CD4-positive, alpha-beta memory T cell (primary cell): Measurements from ENCODE around the gene ST8SIA2. TPM values are rescaled to one million over a fixed set of nuclear protein-coding genes. Genes with fewer than 3 reads are reported as not detected.

Experiments used
- CTCF ChIA-PET: fragments of 350-600 bp; sonication (Branson Sonifier 250); formaldehyde crosslinking; loops from one replicate; lab custom pipeline; 2021; ENCODE audit warnings: inconsistent platforms; ENCODE audit not compliant: partially characterized antibody; lab: Charles Lee
- POLR2A ChIA-PET: fragments of 350-600 bp; sonication (Branson Sonifier 250); formaldehyde crosslinking; loops from one replicate; lab custom pipeline; 2021; ENCODE audit not compliant: partially characterized antibody; lab: Charles Lee
- DNase-seq, 5 donors: peaks; one replicate each; pipeline versions ENCODE4 v3.0.0 to v3.0.0-alpha.2; 2020 to 2022; ENCODE audit warnings: mixed read lengths in 1 of 5
- H3K27ac ChIP-seq: one replicate; pipeline ENCODE4 v1.7.0; 2013; ENCODE audit warnings: low read depth, low read length
- H3K27me3 ChIP-seq: 2 replicates; pipeline ENCODE4 v1.7.0; 2013; ENCODE audit warnings: mild to moderate bottlenecking, low read length, moderate library complexity; ENCODE audit not compliant: insufficient read depth
- H3K36me3 ChIP-seq: 2 replicates; pipeline ENCODE4 v1.7.0; 2013; ENCODE audit warnings: mild to moderate bottlenecking, low read length, moderate library complexity; ENCODE audit not compliant: insufficient read depth
- H3K4me1 ChIP-seq: 2 replicates; pipeline ENCODE4 v1.7.0; 2013; ENCODE audit warnings: mild to moderate bottlenecking, low read length, moderate library complexity; ENCODE audit not compliant: insufficient read depth
- H3K4me3 ChIP-seq, 2 donors: one replicate each; pipeline ENCODE4 v1.7.0; 2013; ENCODE audit warnings: low read length in 2 of 2, mild to moderate bottlenecking in 1 of 2
- H3K9me3 ChIP-seq, 2 donors: one replicate each; pipeline ENCODE4 v1.7.0; 2013; ENCODE audit warnings: low read length in 2 of 2, control low read depth in 1 of 2; ENCODE audit not compliant: control insufficient read depth in 1 of 2
- H3K27ac Mint-ChIP-seq, 7 donors: one replicate each; pipeline ENCODE4 v1.8.0; 2020 to 2021; ENCODE audit warnings: mixed read lengths in 7 of 7, mild to moderate bottlenecking in 6 of 7, inconsistent platforms in 3 of 7, moderate library complexity in 3 of 7
- H3K27me3 Mint-ChIP-seq, 2 donors: one replicate each; pipeline ENCODE4 v1.8.0; 2020 to 2021; ENCODE audit warnings: mixed read lengths in 2 of 2
- H3K36me3 Mint-ChIP-seq, 2 donors: one replicate each; pipeline ENCODE4 v1.8.0; 2020 to 2021; ENCODE audit warnings: mixed read lengths in 2 of 2, inconsistent platforms in 1 of 2, mild to moderate bottlenecking in 1 of 2
- H3K4me1 Mint-ChIP-seq, 4 donors: one replicate each; pipeline ENCODE4 v1.8.0; 2020 to 2021; ENCODE audit warnings: mixed read lengths in 4 of 4, mild to moderate bottlenecking in 1 of 4
- H3K4me3 Mint-ChIP-seq, 8 donors: one replicate each; pipeline ENCODE4 v1.8.0; 2020 to 2021; ENCODE audit warnings: mixed read lengths in 8 of 8, mild to moderate bottlenecking in 7 of 8, moderate library complexity in 6 of 8, inconsistent platforms in 3 of 8
- H3K9me3 Mint-ChIP-seq, 8 donors: one replicate each; pipeline ENCODE4 v1.8.0; 2020 to 2021; ENCODE audit warnings: mixed read lengths in 8 of 8, mild to moderate bottlenecking in 5 of 8, inconsistent platforms in 3 of 8, moderate library complexity in 1 of 8
- intact Hi-C: fragments of 100-400 bp; cut with micrococcal nuclease; formaldehyde crosslinking; loops from one replicate; pipeline ENCODE4 v1.15.1; 2023
- polyA plus RNA-seq, 2 donors: library from polyadenylated mRNA; unstranded; fragments of 300-500 nt; fragmentation: Illumina TruSeq; gene quantifications; one replicate each; pipeline ENCODE4 v1.2.3, GENCODE V29; 2021
- total RNA-seq, 2 experiments: library from RNA; stranded (reverse); gene quantifications; one replicate each; pipeline ENCODE4 v1.2.3, GENCODE V29; 2021

Gene ST8SIA2, protein sequence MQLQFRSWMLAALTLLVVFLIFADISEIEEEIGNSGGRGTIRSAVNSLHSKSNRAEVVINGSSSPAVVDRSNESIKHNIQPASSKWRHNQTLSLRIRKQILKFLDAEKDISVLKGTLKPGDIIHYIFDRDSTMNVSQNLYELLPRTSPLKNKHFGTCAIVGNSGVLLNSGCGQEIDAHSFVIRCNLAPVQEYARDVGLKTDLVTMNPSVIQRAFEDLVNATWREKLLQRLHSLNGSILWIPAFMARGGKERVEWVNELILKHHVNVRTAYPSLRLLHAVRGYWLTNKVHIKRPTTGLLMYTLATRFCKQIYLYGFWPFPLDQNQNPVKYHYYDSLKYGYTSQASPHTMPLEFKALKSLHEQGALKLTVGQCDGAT
- total RNA-seq, result not detected
- not detected for polyA plus RNA-seq

DNA sequence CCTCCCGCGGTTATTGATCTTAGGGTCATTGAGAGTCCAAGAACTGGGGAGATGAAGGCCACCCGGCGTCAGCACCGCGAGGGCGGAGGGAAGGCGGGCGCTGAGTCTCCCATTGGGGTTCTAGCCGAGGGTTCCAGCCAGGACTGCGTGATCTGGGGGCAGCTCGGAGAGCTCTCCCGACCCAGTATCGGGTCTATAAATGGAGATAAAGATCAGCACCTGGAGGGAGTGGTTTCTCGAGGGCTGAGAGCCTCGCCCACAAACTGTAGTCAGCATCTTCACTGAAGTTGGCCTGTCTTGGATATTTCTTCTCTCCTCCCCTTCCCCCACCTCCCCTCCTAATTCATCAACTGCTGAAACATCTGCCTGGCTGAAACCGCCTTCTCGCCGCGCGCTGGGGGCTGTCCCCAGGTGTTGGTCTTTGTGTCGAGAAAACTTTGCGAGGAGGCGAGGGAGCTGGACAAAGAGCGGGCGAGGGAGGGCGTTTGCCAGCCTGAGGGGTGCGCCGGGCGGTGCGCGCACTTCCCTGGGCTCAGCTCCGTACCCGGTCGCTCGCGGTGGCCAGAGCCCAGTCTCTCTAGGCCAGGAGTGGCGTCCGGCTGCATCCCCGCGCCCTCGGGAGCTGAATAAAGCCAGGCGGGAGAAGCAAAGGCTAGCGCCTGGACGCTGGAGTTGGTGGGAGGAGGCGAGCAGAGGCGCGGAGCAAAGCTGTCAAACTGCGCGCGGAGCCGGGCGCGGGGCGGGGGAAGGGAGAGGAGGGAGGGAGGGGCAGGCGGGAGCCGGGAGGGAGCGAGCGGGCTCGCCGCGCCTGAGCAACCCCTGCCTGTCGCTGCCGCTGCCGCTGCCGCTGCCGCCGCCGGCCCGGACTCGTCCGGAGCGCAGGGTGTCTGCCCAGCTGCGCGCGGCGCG is at the start of gene ST8SIA2:
Gene ST8SIA2 (plus strand): TSS at position 811 of the 909 bp plus-strand sequence. CDS start 184 bp downstream, outside the sequence.
- H3K4me1 Mint-ChIP-seq, result peaks cover 0 to 7% (median 5%) of the 10 kb centered on the region in 4 donors
- H3K36me3 Mint-ChIP-seq, result no peaks in the 10 kb centered on the region
- Histone ChIP-seq H3K27me3 (peaks cover 12% of the 10 kb centered on the region), H3K4me3 (no peak within 1 kb of the TSS), H3K9me3 (no peaks in the 10 kb centered on the region), H3K36me3 (no peaks in the 10 kb centered on the region), H3K4me1 (no peaks in the 10 kb centered on the region), H3K27ac (no peak within 1 kb of the TSS)
- DNase-seq, result no peak
- ChIA-PET CTCF (no interaction called here), POLR2A (no interaction called here)
- H3K27ac Mint-ChIP-seq, result no peak within 1 kb of the TSS
- peaks cover 60 to 61% of the 10 kb centered on the region in 2 donors for H3K27me3 Mint-ChIP-seq
- peaks cover 0 to 6% (median 0%) of the 10 kb centered on the region in 8 donors for H3K9me3 Mint-ChIP-seq
- H3K4me3 Mint-ChIP-seq, result peak within 1 kb of the TSS in 1 of 8 donors; percentile 60
- intact Hi-C loops, result no loop called here

DNA sequence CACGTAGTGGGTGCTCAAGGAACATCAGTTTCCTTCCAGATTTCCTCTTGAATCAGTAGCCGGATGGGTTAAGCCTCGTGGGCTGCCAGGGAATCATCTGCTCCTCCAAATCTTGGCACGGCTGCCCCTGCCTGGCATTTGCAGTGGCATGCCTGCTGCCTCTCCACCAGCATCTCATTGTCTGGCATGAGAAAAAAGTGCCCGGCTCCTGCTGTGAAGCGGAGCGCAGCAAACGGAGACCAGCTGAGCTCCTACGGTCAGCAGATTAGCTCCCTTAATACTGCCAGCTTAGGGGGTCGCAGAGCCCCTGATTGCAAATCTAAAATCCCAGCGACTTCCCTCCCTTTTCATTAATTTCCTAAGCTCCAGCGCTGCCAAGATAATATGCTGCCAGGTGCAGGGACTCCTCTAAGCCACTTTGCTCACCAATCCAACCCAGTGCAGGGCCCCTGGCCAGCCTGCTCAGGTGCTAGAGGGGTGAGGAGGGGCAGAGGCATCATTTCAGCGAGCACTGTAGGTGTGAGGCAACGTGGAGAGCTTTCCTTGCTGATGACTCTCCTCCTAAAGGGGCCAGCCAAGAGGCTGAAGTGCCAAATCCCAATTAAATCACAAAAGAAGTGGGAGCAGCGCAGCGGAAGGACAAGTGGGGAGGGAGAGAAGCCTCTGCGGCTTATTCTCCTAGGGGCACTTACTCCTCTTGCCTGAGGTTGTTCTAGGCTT is 49.6 kb upstream of the ST8SIA2 start:
- H3K36me3 Mint-ChIP-seq, result no peaks in the 10 kb centered on the region
- H3K27ac Mint-ChIP-seq, result no peak overlapping the region
- ChIA-PET CTCF (no interaction called here), POLR2A (no interaction called here)
- no peak for DNase-seq
- no peaks in the 10 kb centered on the region for H3K36me3 ChIP-seq
- no peak overlapping the region for H3K4me3 Mint-ChIP-seq
- H3K27ac ChIP-seq, result no peak overlapping the region
- intact Hi-C loops, result no loop called here
- peaks cover 0 to 11% (median 2%) of the 10 kb centered on the region in 8 donors for H3K9me3 Mint-ChIP-seq
- H3K4me1 ChIP-seq, result no peaks in the 10 kb centered on the region
- H3K9me3 ChIP-seq, result no peaks in the 10 kb centered on the region
- H3K27me3 ChIP-seq, result peaks cover 4% of the 10 kb centered on the region
- H3K27me3 Mint-ChIP-seq, result peaks cover 4 to 36% of the 10 kb centered on the region in 2 donors
- no peak overlapping the region for H3K4me3 ChIP-seq
- no peaks in the 10 kb centered on the region for H3K4me1 Mint-ChIP-seq

DNA sequence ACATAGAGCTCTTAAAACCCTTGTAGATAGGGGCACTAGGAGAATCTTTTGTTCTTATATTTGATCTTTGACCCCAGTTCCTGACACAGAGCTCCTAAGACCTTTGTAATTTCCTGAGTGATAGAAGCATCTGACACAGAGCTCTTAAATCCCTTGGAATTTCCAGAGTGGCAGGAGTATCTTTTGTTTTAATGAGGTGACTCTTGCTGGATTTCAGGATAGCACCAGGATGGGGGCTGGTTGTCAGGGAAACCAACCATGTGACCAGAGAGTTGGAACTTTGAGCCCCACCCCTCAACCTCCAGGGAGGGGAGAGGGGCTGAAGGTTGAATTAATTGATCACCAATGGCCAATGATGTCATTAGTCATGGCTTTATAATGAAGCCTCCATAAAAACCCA is 47.6 kb upstream of the ST8SIA2 start:
- Mint-ChIP-seq H3K9me3 (peaks cover 0 to 14% (median 5%) of the 10 kb centered on the region in 8 donors), H3K4me1 (no peaks in the 10 kb centered on the region), H3K27ac (no peak overlapping the region), H3K27me3 (peaks cover 4 to 37% of the 10 kb centered on the region in 2 donors), H3K4me3 (no peak overlapping the region), H3K36me3 (no peaks in the 10 kb centered on the region)
- no peak for DNase-seq
- Histone ChIP-seq H3K27ac (no peak overlapping the region), H3K4me3 (no peak overlapping the region), H3K4me1 (no peaks in the 10 kb centered on the region), H3K27me3 (peaks cover 4% of the 10 kb centered on the region), H3K9me3 (no peaks in the 10 kb centered on the region), H3K36me3 (no peaks in the 10 kb centered on the region)
- ChIA-PET POLR2A (no interaction called here), CTCF (no interaction called here)
- intact Hi-C loops, result no loop called here

DNA sequence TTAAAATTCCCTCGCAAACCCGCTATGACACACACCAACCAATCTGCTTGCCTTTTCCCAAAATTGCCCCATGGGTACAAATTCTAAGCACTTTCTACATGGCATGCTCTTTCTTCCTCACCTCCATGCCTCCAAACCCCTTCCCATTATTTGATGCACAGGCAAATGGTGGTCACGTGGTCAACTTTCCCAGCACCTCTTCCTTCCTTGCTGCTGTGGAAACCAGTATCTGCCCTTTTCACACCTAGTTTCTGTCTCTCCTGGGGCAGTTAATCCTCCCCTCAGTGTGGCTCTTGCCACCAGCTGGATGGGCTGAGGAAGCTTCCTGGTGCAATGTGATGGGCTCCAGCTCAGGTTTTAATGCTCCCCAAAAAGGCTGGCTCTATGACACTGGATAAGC is 38.4 kb upstream of the ST8SIA2 start:
- Mint-ChIP-seq H3K4me3 (no peak overlapping the region), H3K27me3 (peaks cover 4 to 22% of the 10 kb centered on the region in 2 donors), H3K9me3 (peaks cover 0 to 3% (median 0%) of the 10 kb centered on the region in 8 donors), H3K4me1 (no peaks in the 10 kb centered on the region), H3K27ac (no peak overlapping the region), H3K36me3 (no peaks in the 10 kb centered on the region)
- ChIA-PET CTCF (no interaction called here), POLR2A (no interaction called here)
- Histone ChIP-seq H3K27me3 (peaks cover 6% of the 10 kb centered on the region), H3K4me1 (no peaks in the 10 kb centered on the region), H3K36me3 (no peaks in the 10 kb centered on the region), H3K4me3 (no peak overlapping the region), H3K27ac (no peak overlapping the region), H3K9me3 (no peaks in the 10 kb centered on the region)
- intact Hi-C loops, result no loop called here
- no peak for DNase-seq

DNA sequence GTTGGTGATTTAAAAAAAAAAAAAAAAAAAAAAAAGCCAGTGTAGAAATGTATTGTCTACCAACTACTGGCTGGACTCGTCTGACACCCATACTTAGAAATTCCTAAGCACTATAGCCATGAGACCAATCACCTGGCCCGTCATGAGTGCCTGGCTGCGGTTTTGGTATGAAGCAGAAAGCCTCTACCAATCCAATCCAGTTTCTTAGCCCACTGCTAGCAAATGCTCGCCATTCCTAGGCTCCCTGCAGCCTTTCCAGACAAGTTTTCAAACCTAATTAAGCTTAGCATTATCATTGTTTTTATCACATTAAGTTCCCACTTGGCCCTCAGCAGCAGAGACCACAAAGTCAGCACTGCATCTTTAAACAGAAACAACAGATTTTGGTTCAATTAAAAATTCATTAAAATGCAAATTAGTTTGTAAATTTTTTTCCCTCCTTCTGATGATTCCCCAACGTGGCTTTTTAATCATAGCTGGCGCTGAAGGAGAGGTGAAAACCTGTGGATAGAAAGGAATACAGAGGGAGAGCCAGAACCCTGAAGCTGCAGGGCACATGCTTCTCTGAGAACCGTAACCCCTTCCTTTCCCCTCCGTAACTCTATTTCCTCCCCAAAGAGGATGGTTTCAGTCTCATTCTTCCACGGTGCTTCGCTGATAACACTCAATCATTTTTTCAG is 32.2 kb upstream of the ST8SIA2 start:
- POLR2A ChIA-PET, result no interaction called here
- Histone ChIP-seq H3K4me3 (no peak overlapping the region), H3K36me3 (no peaks in the 10 kb centered on the region), H3K27me3 (no peaks in the 10 kb centered on the region), H3K9me3 (no peaks in the 10 kb centered on the region), H3K27ac (no peak overlapping the region), H3K4me1 (no peaks in the 10 kb centered on the region)
- Mint-ChIP-seq H3K27me3 (peaks cover 7 to 16% of the 10 kb centered on the region in 2 donors), H3K4me1 (no peaks in the 10 kb centered on the region), H3K4me3 (no peak overlapping the region), H3K27ac (no peak overlapping the region), H3K36me3 (no peaks in the 10 kb centered on the region), H3K9me3 (peaks cover 0 to 3% (median 0%) of the 10 kb centered on the region in 8 donors)
- no peak for DNase-seq
- intact Hi-C loops, result no loop called here
- CTCF ChIA-PET, result no interaction called here

DNA sequence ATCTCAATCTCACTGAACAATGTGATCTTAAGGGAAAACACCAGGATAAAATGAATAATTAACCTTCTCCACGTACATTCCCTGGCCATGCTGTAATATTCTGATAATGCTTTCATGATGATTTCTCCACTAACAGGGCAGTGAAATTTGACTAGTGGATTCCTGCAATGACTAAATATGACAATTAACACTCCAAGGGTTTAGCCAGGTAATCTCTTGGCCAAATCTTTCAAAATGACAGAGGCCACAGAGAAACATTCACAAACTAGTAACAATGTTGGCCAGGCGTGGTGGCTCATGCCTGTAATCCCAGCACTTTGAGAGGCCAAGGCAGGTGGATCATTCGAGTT is 31.7 kb upstream of the ST8SIA2 start:
- intact Hi-C loops, result no loop called here
- no peaks in the 10 kb centered on the region for H3K36me3 ChIP-seq
- no peak for DNase-seq
- peaks cover 0 to 3% (median 0%) of the 10 kb centered on the region in 8 donors for H3K9me3 Mint-ChIP-seq
- H3K9me3 ChIP-seq, result no peaks in the 10 kb centered on the region
- H3K27ac ChIP-seq, result no peak overlapping the region
- no peaks in the 10 kb centered on the region for H3K27me3 ChIP-seq
- no peaks in the 10 kb centered on the region for H3K4me1 ChIP-seq
- no peaks in the 10 kb centered on the region for H3K4me1 Mint-ChIP-seq
- peaks cover 4 to 16% of the 10 kb centered on the region in 2 donors for H3K27me3 Mint-ChIP-seq
- H3K36me3 Mint-ChIP-seq, result no peaks in the 10 kb centered on the region
- ChIA-PET CTCF (no interaction called here), POLR2A (no interaction called here)
- H3K27ac Mint-ChIP-seq, result no peak overlapping the region
- H3K4me3 ChIP-seq, result no peak overlapping the region
- no peak overlapping the region for H3K4me3 Mint-ChIP-seq
